HL-60 (cell line): ENCODE data around the gene LCE7A.

Source experiments
- DNase-seq, 2 experiments: peaks; one replicate each; pipeline ENCODE4 v3.0.0-alpha.2; 2010 to 2020; ENCODE audit warnings: low read depth in 1 of 2, low spot score in 1 of 2
- H3K27ac ChIP-seq: fragments of 250-450 bp; sonication (Bioruptor Pico); replicated peaks from 2 replicates; pipeline ENCODE4 v1.5.1; 2020; ENCODE audit warnings: mild to moderate bottlenecking, moderate library complexity
- H3K27me3 ChIP-seq: fragments of 250-450 bp; sonication (Bioruptor Pico); 2 replicates; pipeline ENCODE4 v1.5.1; 2021; ENCODE audit warnings: mild to moderate bottlenecking, moderate library complexity; ENCODE audit not compliant: insufficient read depth, poor library complexity, severe bottlenecking
- H3K4me3 ChIP-seq: replicated peaks from 2 replicates; pipeline ENCODE4 v1.5.1; 2011; ENCODE audit warnings: mild to moderate bottlenecking, control low read depth, low read length; ENCODE audit not compliant: insufficient read depth
- CTCF ChIP-seq: IDR thresholded peaks from one replicate; pipeline ENCODE4 v1.5.1; 2011; ENCODE audit warnings: low read length, control low read depth, inconsistent platforms; ENCODE audit not compliant: insufficient read depth
- GABPA ChIP-seq: IDR thresholded peaks from 2 replicates; pipeline ENCODE4 v1.6.1; 2012; ENCODE audit warnings: low read depth
- POLR2AphosphoS5 ChIP-seq: IDR thresholded peaks from 2 replicates; pipeline ENCODE4 v1.6.1; 2012; ENCODE audit warnings: low read depth
- REST ChIP-seq: IDR thresholded peaks from 2 replicates; pipeline ENCODE4 v1.6.1; 2012; ENCODE audit warnings: low read depth; ENCODE audit not compliant: insufficient replicate concordance
- SPI1 ChIP-seq: IDR thresholded peaks from 2 replicates; pipeline ENCODE4 v1.6.1; 2012; ENCODE audit warnings: low read depth, mild to moderate bottlenecking, borderline replicate concordance

LCE7A gene

GRCh38 chr1:152906023-152906565 lies 46.3 kb downstream of the LCE7A start:
- DNase-seq = no peak
- no peaks in the 10 kb centered on the region for H3K27me3 ChIP-seq
- TF ChIP-seq POLR2AphosphoS5 (no peak), REST (no peak), CTCF (no peak), SPI1 (no peak), GABPA (no peak)
- H3K27ac ChIP-seq = no peak overlapping the region
- H3K4me3 ChIP-seq = no peak overlapping the region

GRCh38 chr1:152907686-152908601 lies 48.1 kb downstream of the LCE7A start, which contains the start of gene IVL:
Gene IVL, plus strand, starts transcription at chr1:152908546. Its CDS starts 1,252 bp downstream, at chr1:152909798.
- peaks cover 3% of the 10 kb centered on the region for H3K27me3 ChIP-seq
- no peak for TF ChIP-seq SPI1
- TF ChIP-seq GABPA = no peak
- TF ChIP-seq CTCF = no peak
- TF ChIP-seq POLR2AphosphoS5 = no peak
- no peak for TF ChIP-seq REST
- DNase-seq = no peak
- H3K4me3 ChIP-seq = no peak within 1 kb of the TSS
- H3K27ac ChIP-seq = no peak within 1 kb of the TSS

- DNase-seq = no peak
- no peak overlapping the region for H3K4me3 ChIP-seq
- no peak overlapping the region for H3K27ac ChIP-seq
- peaks cover 7% of the 10 kb centered on the region for H3K27me3 ChIP-seq
- TF ChIP-seq CTCF = no peak
- no peak for TF ChIP-seq POLR2AphosphoS5
- no peak for TF ChIP-seq REST
- no peak for TF ChIP-seq SPI1
- no peak for TF ChIP-seq GABPA
Observed at GRCh38 chr1:152909206-152909605, 49.4 kb downstream of the LCE7A start.
